HG03097 (cell line): ENCODE results near the gene SERTAD3.
"Not testable (repeated sequence)": the region's sequence is repeated elsewhere in the genome, so short reads cannot be mapped to it uniquely, and the experiment has no call there.

Source experiments
- ATAC-seq: cut with Tn5 transposase; IDR thresholded peaks from one replicate; pipeline ENCODE4 v1.9.1; 2021; ENCODE audit not compliant: unreplicated experiment, low FRiP score

The SERTAD3 gene, protein sequence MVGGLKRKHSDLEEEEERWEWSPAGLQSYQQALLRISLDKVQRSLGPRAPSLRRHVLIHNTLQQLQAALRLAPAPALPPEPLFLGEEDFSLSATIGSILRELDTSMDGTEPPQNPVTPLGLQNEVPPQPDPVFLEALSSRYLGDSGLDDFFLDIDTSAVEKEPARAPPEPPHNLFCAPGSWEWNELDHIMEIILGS

DNA sequence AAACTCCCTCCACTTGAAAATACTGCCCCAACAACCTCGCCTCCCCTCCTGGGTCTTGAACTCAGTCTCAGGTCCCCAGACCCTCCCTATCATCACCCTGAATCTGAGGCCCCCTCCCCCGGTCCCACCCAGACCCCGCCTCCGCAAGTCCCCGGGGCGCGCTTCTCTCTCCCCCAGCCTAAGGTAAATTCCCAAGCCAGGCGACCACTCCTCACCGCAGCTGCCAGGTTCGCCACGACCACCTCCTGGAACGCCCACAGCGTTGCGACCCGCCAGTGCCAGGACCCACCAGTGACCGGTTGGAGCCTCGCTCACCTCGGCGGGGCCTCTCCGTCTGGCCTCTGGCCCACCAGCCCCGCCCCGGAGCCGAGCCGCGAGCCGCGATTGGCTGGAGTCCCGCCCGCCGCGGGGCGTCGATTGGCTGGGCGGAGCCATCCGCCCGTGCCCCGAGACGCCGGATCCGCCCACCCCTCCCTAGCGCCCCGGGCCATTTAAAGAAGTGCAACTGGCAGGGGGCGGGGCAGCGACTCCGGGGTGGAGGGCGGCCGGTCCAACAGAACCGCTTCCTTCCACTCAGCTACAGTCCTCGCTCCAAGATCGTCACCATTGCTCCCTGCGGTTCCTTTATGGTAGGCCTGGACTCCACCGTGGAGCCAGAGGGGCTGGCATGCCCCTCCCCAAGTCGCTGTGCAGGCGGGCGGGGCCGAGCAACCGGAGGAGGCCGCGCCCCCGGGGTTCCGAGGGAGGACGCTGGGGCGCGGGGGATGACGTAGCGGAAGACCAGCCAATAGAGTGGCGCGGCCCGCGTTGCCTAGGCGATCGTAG, at the start of gene SERTAD3:
SERTAD3 (minus strand) TSS at position 336 of the 825 bp plus-strand sequence. CDS start 2,255 bp downstream, outside the sequence.
- peak; percentile 57 for ATAC-seq

DNA sequence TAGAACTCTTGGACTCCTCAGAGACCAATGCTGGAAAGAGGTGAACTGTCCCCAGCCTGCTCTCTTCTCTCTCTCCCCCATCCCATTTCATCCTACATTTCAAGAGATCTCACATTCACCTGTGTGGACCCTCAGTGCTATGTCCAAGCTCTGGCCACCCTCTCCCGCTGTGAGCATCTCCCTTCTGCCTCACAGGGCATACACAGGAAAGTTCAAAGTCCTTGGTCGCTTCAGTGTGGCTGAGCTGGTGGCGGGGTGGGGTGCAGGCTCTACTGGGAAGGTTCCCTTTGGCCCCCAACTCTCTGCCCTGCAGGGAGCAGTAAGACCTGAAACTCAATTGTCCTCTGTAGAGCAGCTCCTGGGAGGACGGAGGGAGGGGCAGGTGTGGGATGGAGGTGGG, 49.6 kb upstream of the SERTAD3 start:
- ATAC-seq = no peak

DNA sequence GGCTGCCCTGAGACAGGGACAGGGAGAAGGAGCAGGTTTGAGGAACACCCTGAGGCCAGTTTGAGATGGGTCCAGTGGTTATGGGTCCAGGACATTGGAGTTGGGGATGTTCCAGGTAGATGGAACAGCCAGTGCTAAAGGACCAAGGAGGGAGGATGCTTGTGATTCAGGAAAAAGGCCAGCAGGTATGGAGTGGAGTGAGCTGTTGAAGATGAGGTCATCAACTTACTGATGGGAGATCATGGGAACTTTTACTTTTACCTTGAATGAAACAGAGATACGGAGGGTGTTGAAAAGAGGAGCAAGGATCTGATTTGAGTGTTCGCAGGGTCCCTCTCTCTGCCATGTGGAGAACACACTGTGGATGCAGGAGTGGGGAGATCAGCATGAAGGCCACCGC, 48.1 kb upstream of the SERTAD3 start:
- ATAC-seq = no peak

DNA sequence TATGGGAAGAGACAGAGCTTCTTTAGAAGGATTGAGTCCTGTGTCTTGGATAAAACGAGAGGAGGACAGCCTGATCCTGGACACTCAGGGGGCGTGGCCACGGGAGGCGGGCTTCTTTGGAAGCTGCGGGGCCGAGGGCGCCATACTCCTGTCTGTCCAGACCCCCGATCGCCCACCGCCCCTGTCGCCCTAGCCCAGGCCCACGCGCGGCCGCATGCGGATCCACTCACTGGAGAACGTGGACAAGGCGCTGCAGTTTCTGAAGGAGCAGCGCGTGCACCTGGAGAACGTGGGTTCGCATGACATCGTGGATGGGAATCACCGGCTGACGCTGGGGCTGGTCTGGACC, 45.7 kb upstream of the SERTAD3 start:
- no peak for ATAC-seq

DNA sequence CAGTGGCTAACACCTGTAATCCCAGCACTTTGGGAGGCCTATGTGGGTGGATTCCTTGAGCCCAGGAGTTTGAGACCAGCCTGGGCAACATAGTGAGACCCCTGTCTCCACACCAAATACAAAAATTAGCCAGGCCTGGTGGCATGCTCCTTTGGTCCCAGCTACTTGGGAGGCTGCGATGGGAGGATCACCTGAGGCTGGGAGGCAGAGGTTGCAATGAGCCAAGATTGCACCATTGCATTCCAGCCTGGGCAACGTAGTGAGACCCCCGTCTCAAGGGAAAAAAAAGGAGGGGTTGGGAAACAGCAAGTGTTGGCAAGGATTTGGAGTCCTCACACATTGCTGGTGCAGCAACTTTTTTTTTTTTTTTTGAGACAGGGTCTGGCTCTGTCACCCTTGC, 41.9 kb upstream of the SERTAD3 start:
- ATAC-seq = no peak

DNA sequence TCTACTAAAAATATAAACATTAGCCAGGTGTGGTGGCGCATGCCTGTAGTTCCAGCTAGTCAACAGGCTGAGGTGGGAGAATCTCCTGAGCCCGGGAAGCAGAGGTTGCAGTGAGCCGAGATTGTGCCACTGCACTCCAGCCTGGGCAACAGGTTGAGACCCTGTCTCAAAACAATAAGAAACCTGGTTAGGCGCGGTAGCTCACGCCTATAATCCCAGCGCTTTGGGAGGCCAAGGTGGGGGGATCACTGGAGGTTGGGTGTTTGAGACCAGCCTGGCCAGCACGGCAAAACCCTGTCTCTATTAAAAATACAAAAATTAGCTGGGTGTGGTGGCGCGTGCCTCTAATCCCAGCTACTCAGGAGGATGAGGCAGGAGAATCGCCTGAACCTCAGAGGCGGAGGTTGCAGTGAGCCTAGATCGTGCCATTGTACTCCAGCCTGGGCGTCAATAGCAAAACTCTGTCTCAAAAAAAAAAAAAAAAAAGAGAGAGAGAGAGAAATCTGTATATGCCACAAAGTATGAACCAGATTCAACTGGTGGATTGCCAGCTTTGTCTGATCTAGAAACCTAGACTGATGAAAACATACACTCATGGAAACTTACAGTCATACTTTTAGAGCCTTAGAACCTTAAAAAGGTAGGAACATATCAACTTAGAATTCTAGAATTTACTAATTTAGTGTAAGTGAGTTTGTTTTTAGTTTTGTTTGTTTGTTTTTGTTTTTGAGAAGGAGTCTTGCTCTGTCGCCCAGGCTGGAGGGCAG, 31.9 kb upstream of the SERTAD3 start:
- ATAC-seq = not testable (repeated sequence)

DNA sequence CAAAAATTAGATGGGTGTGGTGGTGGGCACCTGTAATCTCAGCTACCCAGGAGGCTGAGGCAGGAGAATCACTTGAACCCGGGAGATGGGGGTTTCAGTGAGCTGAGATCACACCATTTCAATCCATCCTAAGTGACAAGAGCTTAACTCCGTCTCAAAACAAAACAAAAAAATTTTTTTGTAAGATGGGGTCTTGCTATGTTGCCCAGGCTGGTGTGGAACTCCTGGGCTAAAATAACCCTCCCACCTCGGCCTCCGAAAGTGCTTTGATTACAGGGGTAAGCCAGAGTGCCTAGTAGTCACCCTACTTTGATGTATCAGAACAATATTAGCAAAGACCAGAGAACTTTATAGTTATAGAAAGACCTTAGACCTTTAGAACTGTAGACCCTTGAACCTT, 30.6 kb upstream of the SERTAD3 start:
- ATAC-seq = no peak

DNA sequence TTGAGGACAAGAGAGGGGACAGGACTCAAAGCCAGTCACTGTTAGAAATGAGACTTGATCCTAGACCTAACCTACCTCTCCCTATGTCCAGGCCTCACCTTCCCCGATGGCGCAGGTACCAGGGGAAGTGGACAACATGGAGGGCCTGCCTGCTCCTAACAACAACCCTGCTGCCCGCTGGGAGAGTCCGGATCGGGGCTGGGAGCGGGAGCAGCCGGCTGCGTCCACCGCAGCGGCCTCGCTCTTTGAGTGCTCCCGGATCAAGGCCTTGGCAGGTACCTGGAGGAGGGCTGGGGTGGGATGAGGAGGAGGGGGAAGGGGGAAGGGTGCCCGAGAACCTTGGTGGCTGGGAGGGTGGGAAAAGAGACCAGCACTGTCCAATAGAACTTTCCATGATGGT, 28.4 kb upstream of the SERTAD3 start:
- ATAC-seq = no peak

DNA sequence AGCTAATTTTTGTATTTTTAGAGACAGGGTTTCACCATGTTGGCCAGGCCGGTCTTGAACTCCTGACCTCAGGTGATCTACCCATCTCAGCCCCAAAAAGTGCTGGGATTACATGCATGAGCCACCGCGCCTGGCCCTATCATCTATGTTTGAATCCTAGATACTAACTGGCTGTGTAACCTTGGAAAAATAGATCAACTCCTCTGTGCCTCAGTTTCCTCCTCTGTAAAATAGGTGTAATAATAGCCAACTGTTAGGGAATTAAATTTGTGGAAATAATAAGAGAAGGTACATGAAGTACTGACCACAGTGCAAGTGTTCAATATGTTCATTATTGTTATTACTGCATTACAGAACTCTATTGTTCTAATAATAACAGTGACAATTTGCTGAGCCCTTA, 27.0 kb upstream of the SERTAD3 start:
- no peak for ATAC-seq

DNA sequence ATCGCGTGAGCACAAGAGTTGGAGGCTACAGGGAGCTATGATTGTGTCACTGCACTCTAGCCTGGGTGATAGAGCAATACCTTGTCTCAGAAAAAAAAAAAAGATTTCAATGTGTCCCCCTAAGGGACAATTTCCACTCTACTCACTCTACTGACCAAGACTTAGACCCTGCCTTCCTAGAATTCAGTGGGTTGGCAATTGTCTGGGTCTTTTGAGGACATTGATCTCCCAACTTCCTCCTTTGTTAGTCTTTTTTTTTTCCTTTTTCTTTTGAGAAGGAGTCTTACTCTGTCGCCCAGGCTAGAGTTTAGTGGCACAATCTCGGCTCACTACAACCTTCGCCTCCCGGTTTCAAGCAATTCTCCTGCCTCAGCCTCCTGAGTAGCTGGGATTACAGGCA, 24.9 kb upstream of the SERTAD3 start:
- no peak for ATAC-seq

DNA sequence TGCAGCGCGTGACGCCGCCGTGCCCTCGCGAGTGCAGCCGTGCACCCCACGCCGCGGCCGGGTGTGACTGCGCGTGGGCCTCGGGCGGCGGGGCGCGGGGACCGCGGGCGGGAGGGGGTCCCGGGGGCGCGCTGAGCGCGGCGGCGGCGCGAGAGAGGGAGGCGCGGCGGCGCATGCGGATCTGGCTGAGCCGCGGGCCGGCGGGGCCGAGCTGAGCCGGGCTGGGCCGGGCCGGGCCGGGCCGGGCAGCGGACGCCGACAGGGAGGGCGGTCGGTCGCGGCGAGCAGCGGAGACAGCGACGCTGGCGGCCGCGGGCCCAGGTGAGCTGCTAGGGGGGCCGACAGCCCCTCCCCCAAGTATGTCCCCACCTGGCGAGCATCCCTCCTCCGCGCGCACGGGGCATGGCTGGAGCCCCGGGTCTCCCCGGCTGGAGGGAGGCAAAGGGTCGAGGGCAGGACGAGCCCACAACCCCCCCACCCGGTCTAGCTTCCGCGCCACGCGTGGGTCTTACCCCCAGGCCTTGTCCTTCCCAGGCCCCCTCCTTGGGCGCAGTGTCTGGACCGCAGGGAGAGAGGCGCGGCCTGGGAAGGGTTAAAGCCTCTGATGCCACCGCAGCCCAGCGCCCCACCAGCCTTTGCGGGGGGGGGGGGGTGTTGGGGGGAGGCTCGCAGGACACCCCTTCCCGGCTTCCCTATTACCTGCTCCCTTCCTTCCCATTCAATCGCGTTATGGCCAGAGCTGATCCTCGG, 23.0 kb upstream of the SERTAD3 start, which contains the start of gene SPTBN4:
SPTBN4 (plus strand) TSS at position 17 of the 750 bp plus-strand sequence. CDS start 5,621 bp downstream, outside the sequence.
- no peak for ATAC-seq

DNA sequence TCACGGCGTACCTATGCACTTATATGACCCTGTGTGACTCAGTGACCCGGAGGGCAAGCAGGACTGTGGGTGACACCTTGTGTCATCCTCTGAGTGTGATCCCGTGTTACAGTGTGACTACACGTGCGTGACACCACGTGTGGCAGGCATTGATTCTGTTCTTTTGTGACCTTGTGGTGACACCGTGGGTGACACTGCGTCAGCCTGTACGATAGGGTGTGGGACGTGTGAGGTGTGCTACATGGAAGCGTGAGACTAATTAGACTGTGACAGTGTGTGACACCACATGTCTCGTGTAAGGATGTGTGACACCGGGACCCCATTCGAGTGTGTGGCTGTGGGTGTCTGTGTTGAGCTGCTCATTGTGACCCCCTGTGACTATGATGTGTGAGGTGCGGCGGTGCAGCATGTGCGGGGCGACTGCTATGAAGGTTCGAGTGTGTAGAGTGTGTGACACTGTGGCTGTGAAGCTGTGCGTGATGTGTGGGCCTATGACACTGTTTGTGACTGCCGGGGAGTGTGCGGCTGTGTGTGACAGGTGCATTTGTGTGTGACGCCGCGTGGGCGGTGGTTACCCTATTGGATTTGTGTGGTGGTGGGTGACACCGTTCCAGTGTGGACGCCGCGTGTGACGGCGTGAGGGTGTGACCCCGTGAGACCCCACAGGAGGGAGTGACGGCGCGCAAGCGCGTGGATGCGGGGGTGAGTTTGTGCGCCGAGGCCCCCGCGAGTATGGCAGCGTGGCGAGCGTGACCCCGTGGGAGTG, 22.3 kb upstream of the SERTAD3 start:
- no peak for ATAC-seq

DNA sequence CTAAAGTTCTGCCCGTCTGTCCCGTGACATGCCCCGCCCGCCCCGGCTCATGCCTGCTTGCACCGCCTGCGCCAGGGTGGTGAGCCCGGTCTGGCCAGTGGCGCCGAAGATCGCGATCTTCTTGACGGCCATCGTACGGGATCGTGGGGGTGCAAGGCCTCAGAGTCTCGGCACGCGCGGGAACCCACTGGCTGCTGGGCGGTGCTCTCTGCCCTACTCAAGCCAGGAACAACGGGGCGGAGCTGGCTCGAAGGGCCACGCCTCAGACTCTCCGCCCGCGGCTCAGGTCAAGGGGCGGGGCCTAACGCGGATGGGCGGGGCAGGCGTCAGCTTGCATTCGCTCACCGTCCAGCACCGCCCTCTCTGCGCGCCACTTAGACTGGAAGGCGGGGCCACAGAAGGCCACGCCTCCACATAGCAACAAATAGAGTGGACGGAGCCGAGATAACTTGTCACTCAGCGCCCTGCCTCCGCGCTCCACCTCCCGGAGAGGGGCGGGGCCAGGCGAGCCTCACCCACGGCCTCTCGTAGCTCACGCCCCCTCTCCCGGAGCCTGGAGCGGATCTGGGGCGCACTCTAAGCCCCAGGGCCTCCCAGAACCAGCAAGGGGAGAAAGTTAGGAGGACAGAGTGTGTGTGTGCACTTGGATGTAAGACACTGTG, 21.6 kb upstream of the SERTAD3 start, which contains the start of gene BLVRB:
BLVRB (minus strand) TSS at position 189 of the 662 bp plus-strand sequence; CDS start at position 132, 57 bp downstream.
- peak; percentile 82 for ATAC-seq

DNA sequence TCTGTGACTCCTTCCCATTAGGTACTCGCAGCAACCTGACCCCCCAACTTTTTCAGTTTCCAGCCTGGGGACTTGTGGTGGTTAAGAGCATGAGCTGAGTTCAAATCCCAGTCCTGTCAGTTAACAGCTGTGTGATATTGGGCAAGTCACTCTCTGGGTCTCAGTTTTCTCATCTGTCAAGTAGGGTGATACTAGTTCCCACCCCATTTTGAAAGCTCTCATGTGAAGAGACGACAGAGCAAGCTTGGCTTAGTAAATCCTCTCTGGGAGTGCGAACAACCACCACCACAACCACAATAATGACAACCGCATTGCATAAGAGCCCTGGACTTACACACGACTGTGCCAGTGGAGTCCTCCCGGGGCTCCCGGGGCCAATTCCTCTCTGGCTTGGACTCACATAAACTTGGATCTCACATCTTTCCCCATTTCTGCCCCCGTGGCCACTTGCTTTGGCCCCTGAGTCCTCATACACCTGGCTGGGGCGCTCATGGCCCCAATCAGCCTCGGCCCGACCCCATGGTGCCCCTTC, 21.0 kb upstream of the SERTAD3 start:
- no peak for ATAC-seq

DNA sequence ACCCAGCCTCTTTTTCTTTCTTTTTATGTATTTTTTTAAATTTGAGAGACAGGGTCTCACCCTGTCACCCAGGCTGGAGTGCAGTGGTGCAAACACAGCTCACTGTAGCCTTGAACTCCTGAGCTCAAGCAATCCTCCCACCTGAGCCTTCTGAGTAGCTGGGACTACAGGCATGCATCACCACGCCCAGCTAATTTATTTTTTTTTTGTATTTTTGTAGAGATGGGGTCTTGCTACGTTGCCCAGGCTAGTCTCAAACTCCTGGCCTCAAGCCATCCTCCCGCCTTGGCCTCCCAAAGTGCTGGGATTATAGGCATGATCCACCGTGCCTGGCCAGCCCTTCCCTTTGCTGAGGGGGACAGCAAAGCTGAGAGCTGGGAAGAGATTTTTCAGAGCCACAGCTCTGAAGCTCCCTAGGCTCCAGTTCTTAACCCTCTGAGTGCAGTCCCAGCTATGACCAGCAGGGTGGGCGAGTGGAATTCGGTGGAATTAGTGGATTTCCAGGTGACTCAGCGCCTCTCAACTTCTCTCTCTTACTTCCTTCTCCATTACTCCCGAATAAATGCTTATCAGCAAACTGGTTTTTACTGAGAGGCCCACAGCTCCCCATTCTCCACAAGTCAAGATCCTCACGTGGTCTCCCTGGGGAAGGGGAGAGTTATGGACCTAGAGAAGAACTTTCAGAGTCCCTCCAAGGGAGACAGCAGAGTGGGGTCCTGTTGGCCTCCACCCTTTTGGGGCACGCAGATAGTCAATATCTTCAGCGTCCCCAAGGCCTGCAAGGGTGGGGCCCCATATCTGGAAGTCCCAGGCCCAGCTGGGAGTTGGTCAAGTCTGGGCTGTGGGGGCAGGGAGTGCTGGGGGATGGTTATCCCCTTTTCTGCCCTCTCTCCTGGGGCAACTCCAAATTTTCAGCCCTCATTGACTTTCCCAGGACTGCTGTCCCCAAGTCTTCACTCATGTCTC, 20.2 kb upstream of the SERTAD3 start:
- no peak for ATAC-seq

DNA sequence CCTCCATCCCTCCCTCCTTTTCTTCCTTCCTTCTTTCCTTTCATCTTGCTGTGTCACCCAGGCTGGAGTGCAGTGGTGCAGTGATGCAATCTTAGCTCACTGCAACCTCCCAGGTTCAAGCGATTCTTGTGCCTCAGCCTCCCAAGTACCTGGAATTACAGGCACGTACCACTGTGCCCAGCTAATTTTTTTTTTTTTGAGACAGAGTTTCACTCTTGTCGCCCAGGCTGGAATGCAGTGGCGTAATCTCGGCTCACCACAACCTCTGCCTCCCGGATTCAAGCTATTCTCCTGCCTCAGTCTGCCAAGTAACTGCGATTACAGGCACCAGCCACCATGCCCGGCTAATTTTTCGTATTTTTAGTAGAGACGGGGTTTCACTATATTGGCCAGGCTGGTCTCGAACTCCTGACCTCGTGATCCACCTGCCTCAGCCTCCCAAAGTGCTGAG, 19.5 kb upstream of the SERTAD3 start:
- ATAC-seq = not testable (repeated sequence)

DNA sequence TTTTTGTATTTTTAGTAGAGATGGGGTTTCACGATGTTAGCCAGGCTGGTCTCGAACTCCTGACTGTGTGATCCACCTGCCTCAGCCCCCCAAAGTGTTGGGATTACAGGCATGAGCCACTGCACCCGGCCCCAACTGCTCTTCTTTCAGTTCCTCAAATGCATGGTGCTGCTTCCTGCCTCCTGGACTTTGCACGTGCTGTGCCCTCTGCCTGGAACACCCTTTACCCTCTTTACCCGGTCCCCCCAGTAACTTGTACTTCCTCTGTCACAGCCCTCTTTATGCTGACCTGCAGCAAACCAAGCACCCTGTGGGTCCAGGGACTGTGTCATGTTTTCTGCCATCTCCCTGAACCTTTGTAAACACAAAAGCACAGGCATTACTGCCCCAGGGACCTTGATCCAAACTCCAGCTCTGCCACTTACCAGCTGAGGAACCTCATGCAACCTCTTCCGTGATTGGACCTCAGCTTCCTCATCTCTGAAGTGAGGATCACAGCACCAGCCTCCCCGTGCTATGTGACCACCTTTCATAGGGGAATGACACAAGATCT, 17.6 kb upstream of the SERTAD3 start:
- ATAC-seq = no peak
